GM12891 (cell line): Measurements from ENCODE around the gene DCAF7.

Experiments used
- PAX5 ChIP-seq: IDR thresholded peaks from 2 replicates; pipeline ENCODE4 v1.6.1; 2011; ENCODE audit warnings: low read length, moderate library complexity, mild to moderate bottlenecking; ENCODE audit not compliant: insufficient read depth, severe bottlenecking
- POLR2A ChIP-seq: IDR thresholded peaks from 2 replicates; pipeline ENCODE4 v1.6.1; 2011; ENCODE audit warnings: low read depth, low read length, control low read depth
- POLR2AphosphoS5 ChIP-seq: IDR thresholded peaks from 2 replicates; pipeline ENCODE4 v1.6.1; 2011; ENCODE audit warnings: low read depth, low read length, control low read depth
- SPI1 ChIP-seq: IDR thresholded peaks from 2 replicates; pipeline ENCODE4 v1.6.1; 2011; ENCODE audit warnings: low read depth, low read length, control low read depth
- TAF1 ChIP-seq: IDR thresholded peaks from 2 replicates; pipeline ENCODE4 v1.6.1; 2011; ENCODE audit warnings: low read depth, low read length, control low read depth

GRCh38 chr17:63610854-63611253 is 60.6 kb downstream of the DCAF7 start:
- TF ChIP-seq POLR2AphosphoS5, result no peak
- TF ChIP-seq POLR2A, result no peak
- TF ChIP-seq TAF1, result no peak
- TF ChIP-seq PAX5, result no peak
- TF ChIP-seq SPI1, result no peak
